RCC 7860 (cell line): Measurements from ENCODE around the gene FCER1G.
"Not testable (repeated sequence)": the region's sequence is repeated elsewhere in the genome, so short reads cannot be mapped to it uniquely, and the experiment has no call there.

ENCODE experiments used
- DNase-seq: peaks from one replicate; pipeline ENCODE4 v3.0.0-alpha.2; 2015; ENCODE audit warnings: low spot score
- FAIRE-seq: peaks from 2 replicates; lab custom pipeline; 2012; peaks lifted over from hg19 to GRCh38; lab: Jason Lieb, UNC

FCER1G gene

DNA sequence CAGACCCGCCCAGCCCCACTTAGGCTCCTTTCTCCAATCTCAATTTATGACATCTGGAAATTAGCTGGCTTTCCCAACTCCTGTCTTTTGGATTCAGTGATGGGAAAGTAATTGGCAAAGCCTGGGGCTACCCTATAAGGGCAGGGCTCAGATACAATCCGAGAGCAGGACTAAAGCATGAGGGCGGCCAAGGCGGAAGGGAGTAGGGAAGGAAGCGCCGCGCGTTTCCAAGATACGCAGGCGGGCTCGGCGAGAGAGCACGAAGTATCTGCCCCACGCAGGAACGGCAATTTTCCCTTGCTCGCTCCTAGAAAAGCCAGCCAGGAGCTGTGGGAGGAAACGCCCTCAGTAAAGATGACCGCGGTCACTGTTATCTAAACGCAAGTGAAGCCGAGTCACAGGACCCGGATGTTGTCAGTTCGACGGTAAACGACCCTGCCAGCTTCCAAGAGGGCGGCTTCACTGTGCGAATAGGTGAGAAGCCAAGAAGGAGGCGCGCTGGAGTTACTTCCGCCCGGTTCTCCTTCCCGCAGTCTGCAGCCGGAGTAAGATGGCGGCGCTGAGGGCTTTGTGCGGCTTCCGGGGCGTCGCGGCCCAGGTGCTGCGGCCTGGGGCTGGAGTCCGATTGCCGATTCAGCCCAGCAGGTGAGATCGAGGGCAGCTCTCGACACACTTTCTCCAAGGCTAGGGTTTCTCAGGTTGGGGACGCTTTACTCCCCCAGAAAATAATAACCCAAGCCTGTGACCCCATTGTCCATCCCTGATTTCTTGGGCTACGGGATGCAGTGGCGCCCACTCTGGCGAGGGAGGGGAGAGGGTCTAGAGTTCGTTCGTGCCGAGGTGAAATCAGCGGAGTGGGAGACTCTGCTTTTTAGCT is 13.0 kb upstream of the FCER1G start, which contains the start of gene NDUFS2:
NDUFS2 (plus strand) TSS at position 532 of the 877 bp plus-strand sequence; CDS start at position 551, 19 bp downstream.
- peak; percentile 95 for DNase-seq
- peak; percentile 73 for FAIRE-seq

DNA sequence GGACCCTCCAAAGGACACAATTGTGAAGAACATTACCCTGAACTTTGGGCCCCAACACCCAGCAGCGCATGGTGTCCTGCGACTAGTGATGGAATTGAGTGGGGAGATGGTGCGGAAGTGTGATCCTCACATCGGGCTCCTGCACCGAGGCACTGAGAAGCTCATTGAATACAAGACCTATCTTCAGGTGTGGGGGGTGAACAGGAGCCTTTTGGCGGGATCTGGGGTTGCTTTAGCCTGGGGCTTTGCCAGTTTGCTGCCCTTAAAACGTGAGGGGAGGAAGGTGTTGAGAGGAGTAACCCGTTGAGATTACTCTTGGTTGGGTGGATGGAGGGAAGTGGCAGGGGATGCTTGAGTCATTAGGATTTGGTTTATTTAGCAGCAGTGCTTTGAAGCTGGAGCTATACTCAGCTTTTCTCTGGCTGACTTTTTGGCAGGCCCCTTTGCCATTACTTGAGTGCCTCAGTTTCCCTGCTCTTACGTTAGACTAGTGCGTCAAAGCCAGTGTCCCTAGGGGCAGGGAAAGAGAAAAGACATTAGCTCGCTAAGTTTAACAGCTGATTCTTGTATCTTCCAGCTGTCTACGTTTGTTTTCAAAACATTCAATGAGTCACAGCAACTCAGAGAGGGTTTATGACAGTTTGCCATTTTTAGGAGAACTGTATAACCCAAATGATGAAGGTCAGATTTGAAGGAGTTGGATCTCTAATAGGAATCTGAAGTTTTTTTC is 8.5 kb upstream of the FCER1G start:
- FAIRE-seq (no peak), DNase-seq (no peak)

DNA sequence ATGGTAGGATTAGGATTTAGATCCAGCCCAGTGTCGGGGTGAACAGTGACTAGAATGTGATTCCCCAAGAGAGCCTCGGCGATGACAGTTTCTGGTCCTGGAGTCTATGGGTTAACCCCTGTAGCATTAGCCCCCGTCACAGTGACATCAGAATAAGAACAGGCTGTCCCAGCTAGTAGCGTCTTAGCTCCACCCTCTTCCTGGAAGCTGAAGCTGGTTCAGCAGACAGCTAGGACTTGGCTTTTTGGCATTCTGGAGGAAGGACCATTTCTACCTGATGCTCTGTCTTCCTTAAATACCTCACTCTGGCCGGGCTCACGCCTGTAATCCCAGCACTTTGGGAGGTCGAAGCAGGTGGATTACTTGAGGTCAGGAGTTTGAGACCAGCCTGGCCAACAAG is 7.9 kb upstream of the FCER1G start:
- no peak for FAIRE-seq

DNA sequence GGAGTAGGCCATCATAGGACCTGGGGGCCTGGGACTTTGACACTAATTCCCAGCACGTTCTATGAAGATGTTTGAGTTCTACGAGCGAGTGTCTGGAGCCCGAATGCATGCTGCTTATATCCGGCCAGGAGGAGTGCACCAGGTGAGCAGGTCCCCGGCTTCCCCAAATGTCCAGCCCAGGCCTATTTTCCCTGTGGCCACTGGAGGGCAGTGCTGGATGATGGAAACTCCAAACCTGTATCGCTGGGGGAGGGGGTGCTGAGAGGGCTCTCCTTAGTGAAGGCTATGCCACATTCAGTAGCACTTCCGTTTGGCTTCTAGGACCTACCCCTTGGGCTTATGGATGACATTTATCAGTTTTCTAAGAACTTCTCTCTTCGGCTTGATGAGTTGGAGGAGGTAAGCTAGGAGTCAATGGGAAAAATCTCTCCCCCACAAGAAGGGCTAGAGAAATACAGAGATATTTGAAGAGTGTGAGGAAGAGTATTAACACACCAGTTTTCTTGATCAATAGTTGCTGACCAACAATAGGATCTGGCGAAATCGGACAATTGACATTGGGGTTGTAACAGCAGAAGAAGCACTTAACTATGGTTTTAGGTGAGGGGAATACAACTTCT is 5.2 kb upstream of the FCER1G start:
- FAIRE-seq (no peak), DNase-seq (peak; percentile 51)

More for the DNA sequence above, 7.9 kb upstream of the FCER1G start:
- DNase-seq, result no peak

DNA sequence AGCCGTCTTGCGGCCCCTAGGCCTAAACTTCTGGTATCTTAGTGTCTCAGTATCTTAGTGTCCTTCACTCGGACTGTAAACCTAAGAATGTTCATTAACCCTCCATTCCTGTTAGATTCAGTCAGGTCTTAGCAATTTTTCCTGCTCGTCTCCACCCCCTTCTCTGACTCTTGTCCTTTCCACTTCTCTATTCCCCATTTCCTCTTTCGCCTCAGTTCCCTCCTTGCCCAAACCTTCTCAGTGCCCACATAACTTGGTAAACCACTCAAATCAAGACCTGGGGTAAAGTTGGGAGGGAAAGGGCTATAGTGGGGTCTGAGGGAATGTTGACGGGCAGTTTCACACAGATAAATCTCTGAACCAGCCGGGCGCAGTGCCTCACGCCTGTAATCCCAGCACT is 726 bp upstream of the FCER1G start:
- DNase-seq (no peak), FAIRE-seq (no peak)

DNA sequence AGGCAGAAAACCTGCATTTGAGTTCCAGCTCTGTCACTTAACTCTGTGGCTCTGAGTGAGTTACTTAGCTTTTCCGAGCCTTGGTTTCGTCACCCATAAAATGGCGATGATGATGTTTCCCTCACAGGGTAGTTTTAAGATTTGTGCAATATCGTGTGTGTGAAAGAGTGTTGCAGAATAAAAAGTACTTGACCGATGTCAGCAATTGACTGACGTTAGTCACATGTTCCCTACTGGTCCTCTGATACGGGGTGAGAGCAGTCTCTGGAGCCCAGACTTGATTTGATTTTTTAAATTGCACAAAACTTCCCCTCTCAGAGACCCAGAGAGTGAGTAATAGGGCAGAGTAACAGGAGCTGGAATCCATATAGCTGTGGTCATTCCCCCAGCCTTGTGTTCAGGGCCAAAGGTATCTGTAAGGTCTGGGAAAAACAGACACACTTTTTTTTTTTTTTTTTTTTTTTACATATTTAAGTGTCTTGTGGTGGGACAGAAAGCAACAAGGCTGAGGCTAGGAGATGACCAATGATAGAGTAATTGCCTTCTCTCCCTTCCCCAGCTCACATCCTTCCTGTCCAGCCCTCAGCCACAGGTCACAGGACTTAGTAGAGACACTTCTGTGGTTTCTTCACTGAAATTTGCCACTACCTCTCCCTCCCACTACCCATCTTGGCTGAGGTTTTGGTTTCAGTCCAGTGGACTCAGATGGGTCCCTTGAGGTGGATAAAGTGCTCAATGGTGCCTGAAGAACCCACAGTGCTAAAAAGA is 2.0 kb downstream of the FCER1G start:
- FAIRE-seq, result peak; percentile 90

DNA sequence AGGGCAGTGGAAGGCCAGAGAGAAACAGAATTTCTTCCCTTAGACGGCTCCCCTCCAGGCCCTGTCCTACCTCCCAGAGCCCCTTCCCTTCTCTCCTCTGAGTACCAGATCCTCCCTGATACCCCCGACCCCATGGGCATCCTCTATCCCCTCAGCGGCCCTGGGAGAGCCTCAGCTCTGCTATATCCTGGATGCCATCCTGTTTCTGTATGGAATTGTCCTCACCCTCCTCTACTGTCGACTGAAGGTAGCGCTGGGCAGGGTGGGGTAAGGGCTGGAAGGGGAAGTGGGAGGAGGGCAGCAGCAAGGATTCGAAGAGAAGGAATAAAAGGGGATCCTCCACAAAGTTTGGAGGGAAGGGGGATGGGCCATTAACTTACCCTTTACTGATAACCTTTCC is 2.7 kb downstream of the FCER1G start:
- DNase-seq (no peak), FAIRE-seq (no peak)

More for the DNA sequence above, 2.0 kb downstream of the FCER1G start:
- DNase-seq, result peak; percentile 89

DNA sequence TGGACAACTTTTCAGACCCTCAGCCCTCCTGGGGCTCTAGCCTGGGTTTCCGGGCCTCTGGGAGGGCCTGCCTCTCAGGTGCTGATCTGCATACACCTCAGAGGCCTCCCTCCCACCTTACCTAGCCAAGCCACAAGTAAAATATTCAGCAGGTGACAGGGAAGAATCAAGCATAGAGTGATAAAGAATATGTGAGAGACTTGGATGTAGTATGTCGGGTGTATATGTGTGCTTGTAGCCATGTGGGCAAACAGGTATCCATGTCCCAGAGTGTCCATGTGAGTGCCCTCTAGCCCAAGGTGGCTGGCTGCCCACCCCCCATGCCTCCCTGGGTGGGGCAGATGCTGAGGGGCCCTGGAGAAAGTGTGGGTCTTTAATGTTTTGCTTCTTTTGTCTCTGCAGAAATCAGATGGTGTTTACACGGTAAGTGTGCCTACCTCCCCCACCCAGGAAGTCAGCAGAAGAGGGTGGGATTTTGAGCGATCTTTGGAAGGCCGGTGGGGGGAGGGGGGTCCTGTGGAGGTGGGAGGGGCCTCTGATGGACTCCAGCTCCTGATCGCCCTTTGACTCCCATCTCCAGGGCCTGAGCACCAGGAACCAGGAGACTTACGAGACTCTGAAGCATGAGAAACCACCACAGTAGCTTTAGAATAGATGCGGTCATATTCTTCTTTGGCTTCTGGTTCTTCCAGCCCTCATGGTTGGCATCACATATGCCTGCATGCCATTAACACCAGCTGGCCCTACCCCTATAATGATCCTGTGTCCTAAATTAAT is 3.4 kb downstream of the FCER1G start:
- FAIRE-seq, result no peak
- DNase-seq, result no peak

DNA sequence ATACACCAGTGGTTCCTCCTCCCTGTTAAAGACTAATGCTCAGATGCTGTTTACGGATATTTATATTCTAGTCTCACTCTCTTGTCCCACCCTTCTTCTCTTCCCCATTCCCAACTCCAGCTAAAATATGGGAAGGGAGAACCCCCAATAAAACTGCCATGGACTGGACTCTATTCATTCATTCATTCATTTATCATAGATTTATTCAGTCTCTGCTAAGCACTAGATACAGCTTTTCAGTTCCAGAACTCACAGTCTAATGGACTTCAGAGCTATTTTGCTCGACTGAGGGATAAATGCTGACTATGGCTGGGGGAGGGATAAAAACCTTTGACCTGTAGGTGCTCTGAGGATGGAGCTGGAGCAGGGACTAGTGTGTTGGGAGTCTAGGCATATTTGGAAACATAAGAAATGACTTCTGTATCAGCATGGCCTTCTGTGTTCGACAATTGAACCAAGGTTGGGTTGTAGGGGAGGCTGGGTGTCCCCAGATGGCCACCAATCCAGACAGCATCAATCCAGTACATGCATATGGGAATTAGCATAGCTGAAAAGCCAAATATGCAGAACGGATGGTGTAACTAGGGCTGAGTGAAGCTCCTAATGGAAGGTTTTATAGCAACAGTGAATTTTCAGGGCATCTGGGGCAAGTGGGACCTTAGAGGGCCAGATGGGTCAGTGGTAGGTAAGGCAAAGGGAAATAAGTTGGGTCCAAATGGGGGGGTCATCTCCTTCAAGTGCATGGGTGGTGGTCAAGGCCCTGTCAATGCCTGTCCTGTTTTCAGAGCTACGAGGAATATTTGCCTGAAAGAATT is 4.2 kb downstream of the FCER1G start:
- no peak for FAIRE-seq
- no peak for DNase-seq

DNA sequence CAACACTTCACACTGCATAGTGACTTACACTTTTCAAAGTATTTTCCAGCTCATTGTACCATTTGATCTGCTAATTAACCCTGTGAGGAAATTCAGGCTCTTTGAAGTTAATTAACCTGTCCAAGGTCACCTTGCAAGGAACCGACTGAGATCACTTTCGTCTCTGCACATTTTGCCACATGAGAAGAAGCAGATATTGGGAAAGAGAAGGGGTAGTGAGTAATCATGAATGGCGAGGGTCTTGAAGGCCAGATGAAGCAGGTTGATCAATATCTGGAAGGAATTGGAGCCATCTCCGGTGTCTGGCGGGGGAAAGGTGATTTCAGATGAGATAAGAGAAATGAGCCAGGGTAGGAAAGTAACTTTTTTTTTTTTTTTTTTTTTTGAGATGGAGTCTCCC is 4.9 kb downstream of the FCER1G start:
- FAIRE-seq (no peak), DNase-seq (no peak)

DNA sequence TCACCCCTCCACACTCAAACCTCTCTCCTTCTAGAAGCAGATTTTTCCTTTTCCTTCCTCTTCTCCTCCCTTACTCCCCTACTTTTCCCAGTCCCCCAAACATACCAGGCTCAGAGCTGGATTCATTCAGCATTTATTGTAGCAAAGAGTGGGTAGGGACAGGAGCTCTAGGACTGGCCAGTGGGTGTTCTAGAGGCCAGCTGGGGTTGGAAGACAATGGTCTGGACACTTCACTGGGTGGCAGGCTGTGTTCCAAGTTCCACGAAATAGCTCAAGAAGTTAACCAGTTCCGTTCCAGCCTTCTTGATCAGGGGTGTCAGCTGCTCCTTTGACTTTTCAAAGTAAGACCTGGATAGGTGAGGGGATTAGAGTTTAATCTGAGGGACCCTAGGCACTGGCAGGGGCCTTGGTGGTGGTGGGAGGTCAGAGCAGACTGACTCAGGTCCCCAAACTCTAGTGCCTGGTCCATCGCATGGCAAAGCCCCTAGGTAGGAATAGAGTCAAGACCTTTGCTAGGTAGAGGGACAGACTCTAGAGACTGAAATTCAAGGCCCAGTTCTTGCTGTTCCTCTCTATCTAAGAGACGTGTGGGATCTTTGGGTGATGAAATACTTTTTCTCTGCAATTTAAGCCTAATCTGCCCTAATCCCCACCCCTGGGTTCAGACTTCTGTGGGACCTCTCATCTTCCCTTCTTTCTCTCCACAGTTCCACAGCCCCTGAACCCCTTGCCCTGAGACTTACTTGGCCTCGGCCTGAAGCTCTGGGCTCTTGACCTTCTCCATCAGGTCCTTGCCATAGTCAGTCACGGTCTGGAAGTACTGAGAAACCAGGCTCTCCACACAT is 7.3 kb downstream of the FCER1G start:
- no peak for DNase-seq
- FAIRE-seq, result no peak

DNA sequence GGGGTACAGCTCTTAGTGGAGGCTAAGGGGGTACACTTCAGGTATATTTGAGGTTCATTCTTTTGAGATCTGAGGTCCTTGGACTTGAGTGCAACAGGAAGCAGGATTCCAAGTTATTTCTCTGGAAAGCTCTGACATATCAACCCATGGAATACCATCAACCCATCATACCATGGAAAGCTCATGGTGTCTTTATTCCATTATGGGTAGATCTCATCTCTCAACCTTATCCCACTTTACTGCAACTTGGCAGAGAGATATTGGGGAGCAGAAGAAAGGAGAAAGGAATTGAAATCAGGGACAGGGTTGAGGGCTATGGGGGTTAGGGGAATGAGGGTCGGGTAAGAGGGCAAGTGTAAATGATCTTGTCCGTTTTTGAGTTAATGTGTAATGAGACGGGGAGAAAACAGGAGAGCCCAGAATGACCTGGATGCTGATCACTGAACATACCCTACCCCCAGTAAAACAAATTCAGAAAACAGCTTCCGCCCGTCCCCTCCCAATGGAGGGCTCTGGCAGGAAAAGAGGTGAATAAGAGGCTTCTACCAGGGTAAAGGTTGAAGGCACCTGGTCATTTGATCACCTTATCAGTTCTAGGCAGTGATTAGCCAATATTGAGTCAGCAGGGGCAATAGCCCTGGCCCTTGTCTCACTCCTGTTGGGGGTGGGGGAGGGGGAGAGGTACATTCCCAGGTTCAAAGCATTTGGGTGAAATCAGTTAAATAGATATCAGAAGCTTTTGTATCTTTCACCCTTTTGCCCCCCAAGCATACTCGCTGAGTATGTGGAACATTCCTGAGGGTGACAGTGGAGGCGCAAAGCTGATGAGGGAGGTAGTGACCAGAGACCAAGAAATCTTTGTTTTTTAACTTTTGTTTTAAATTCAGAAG is 9.0 kb downstream of the FCER1G start:
- DNase-seq (no peak), FAIRE-seq (no peak)

DNA sequence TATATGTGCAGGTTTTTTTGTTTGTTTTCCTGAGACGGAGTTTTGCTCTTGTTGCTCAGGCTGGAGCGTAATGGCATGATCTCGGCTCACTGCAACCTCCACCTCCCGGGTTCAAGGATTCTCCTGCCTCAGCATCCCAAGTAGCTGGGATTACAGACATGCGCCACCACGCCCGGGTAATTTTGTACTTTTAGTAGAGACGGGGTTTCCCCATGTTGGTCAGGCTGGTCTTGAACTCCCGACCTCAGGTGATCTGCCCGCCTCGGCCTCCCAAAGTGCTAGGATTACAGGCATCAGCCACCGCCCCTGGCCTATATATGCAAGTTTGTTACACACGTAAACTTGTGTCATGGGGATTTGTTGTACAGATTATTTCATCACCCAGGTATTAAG is 9.6 kb downstream of the FCER1G start:
- DNase-seq, FAIRE-seq: not testable (repeated sequence)

DNA sequence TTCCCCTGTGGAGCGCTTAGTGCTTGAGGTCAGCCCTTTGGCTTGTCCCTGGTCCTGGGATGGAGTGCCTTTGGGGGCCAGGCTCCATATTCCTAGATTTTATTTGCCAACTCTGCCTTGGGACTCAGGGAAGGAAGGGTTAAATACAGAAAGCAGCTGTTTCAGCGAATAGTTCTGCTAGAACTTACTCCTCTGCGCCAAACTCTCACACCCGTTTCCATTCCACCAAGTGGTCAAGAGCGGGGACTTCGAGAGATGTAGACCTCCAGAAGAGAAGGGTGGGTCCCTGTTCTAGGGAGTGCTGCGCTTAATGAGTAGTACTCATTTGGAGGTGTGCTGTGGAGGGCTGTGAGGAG is 10.1 kb downstream of the FCER1G start:
- no peak for DNase-seq
- no peak for FAIRE-seq

DNA sequence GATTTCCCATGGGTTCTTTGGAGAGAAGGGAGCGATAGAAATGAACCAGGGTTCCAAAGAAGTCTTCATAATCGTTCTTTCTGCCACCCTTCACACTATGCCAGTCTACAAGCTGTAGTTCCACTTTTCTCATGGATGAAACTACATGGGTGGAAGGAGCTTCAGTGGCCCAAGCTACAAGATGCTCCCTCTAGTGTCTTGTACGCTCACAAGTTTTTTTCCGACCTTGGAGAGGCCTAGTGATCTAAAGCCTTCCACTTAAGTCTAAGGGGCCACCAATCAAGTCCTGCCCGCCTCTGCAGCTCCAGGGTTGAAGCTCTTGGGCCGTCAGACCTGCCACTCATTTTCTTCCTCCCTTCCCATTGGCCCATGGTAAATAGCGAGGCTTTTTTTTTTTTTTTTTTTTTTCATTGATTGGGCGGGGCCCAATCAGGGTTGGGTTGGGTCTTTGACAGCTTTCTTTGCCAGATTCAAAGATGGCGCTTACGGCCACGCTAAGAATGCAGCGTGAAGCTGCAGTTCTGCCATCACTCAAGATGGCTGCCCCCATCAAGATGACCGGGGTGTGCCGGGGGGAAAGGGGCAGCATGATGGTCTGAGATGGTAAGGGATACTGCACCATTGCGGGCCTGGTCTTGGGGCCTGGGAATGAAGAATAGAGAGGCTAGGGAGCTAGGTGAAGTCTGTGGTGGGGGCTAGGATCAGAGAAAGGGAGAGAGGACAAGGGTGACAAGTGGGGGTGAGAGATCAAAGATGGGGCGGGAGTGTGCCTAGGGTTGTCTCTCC is 10.6 kb downstream of the FCER1G start, which contains the start of gene TOMM40L:
TOMM40L (plus strand) TSS at position 527 of the 786 bp plus-strand sequence. CDS start 430 bp downstream, outside the sequence.
- peak; percentile 94 for FAIRE-seq
- peak; percentile 98 for DNase-seq

DNA sequence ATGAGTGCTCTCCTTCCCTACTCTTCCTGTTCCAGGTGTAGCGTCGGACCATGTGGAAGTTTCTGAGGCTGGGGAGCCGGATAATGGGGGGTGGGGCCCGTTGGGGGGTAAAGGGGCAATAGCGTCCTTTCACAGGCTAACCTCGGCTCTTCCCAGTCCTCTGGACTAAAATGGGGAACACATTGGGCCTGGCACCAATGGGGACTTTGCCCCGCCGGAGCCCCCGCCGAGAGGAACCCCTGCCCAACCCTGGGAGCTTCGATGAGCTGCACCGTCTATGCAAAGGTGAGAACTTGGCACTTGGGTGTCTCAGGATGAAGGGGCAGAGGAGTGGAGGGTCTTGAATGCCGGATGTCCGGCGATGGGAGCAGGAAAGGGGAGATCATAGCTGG is 11.2 kb downstream of the FCER1G start:
- FAIRE-seq (no peak), DNase-seq (no peak)
